ENCODE data around the gene RBL1. TPM values are rescaled to one million over a fixed set of nuclear protein-coding genes. Genes with fewer than 3 reads are reported as not detected.
"Not testable (repeated sequence)": the region's sequence is repeated elsewhere in the genome, so short reads cannot be mapped to it uniquely, and the experiment has no call there.

Gene RBL1
- total and polyA plus RNA-seq, 2 donors from 2014 or later: 1.3 to 6.5 TPM

GRCh38 chr20:37071481-37071911, 24.3 kb downstream of the RBL1 start:
- FAIRE-seq: no peak

GRCh38 chr20:37069563-37069962, 26.2 kb downstream of the RBL1 start:
- H3K4me3 ChIP-seq (ENCODE audit: low read length in 3 of 3); H3K36me3 ChIP-seq (ENCODE audit: control insufficient read depth in 2 of 3, insufficient read depth in 3 of 3, low read length in 3 of 3); H3K27me3 ChIP-seq (ENCODE audit: control insufficient read depth, insufficient read depth, low read length); H3K9me3 ChIP-seq (ENCODE audit: control insufficient read depth in 2 of 3, insufficient read depth in 1 of 3, low read length in 3 of 3); intact Hi-C loops (cut with DNase I); H3K4me1 ChIP-seq (ENCODE audit: control insufficient read depth in 2 of 3, insufficient read depth in 2 of 3, low read depth in 1 of 3, low read length in 3 of 3); H3K9ac ChIP-seq (ENCODE audit: low read length in 3 of 3); H3K27ac ChIP-seq (ENCODE audit: low read depth in 2 of 2, low read length in 2 of 2); FAIRE-seq; DNase-seq: not testable (repeated sequence)

More at GRCh38 chr20:37071481-37071911, 24.3 kb downstream of the RBL1 start:
- no peak overlapping the region for H3K27ac ChIP-seq (ENCODE audit: low read depth in 2 of 2, low read length in 2 of 2)
- no peak overlapping the region for H3K4me3 ChIP-seq (ENCODE audit: low read length in 3 of 3)
- TF ChIP-seq CTCF (IDR thresholded peaks at IDR 0.05; ENCODE audit: borderline replicate concordance, extremely low read depth, insufficient read depth): no peak
- intact Hi-C loops (cut with DNase I): no loop called here
- no peaks in the 10 kb centered on the region for H3K4me1 ChIP-seq (ENCODE audit: control insufficient read depth in 2 of 3, insufficient read depth in 2 of 3, low read depth in 1 of 3, low read length in 3 of 3)
- no peaks in the 10 kb centered on the region for H3K27me3 ChIP-seq (ENCODE audit: control insufficient read depth, insufficient read depth, low read length)
- no peak for DNase-seq
- H3K9me3 ChIP-seq (ENCODE audit: control insufficient read depth in 2 of 3, insufficient read depth in 1 of 3, low read length in 3 of 3): peaks cover 0 to 4% (median 0%) of the 10 kb centered on the region in 3 donors
- no peak overlapping the region for H3K9ac ChIP-seq (ENCODE audit: low read length in 3 of 3)
- H3K36me3 ChIP-seq (ENCODE audit: control insufficient read depth in 2 of 3, insufficient read depth in 3 of 3, low read length in 3 of 3): peaks cover 0 to 1% (median 0%) of the 10 kb centered on the region in 3 donors

DNA sequence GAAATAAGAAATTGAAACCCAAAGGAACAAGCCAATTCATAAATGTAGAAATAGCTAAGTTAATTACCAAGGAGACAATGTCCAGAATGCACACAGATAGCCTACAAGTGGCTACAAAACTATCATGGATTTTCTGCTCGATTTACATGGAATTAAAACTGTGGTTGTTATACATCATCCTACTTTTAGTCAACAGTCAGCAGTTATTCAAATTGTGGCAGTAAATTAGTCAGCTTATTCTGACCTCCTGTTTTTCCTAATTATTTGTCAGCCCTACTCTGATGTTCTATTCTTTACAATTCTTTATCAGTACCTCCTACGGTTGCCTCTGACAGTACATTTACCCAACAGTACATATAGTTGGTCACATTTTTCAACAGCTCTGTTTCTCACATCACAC, 29.6 kb downstream of the RBL1 start:
- no peak for TF ChIP-seq CTCF (IDR thresholded peaks at IDR 0.05; ENCODE audit: borderline replicate concordance, extremely low read depth, insufficient read depth)
- peaks cover 0 to 4% (median 0%) of the 10 kb centered on the region in 3 donors for H3K36me3 ChIP-seq (ENCODE audit: control insufficient read depth in 2 of 3, insufficient read depth in 3 of 3, low read length in 3 of 3)
- no peaks in the 10 kb centered on the region for H3K9me3 ChIP-seq (ENCODE audit: control insufficient read depth in 2 of 3, insufficient read depth in 1 of 3, low read length in 3 of 3)
- no peaks in the 10 kb centered on the region for H3K4me1 ChIP-seq (ENCODE audit: control insufficient read depth in 2 of 3, insufficient read depth in 2 of 3, low read depth in 1 of 3, low read length in 3 of 3)
- intact Hi-C loops (cut with DNase I): no loop called here
- DNase-seq: no peak
- no peak overlapping the region for H3K9ac ChIP-seq (ENCODE audit: low read length in 3 of 3)
- FAIRE-seq: no peak
- H3K4me3 ChIP-seq (ENCODE audit: low read length in 3 of 3): no peak overlapping the region
- H3K27ac ChIP-seq (ENCODE audit: low read depth in 2 of 2, low read length in 2 of 2): no peak overlapping the region
- no peaks in the 10 kb centered on the region for H3K27me3 ChIP-seq (ENCODE audit: control insufficient read depth, insufficient read depth, low read length)

- peaks cover 0 to 7% (median 0%) of the 10 kb centered on the region in 3 donors for H3K36me3 ChIP-seq (ENCODE audit: control insufficient read depth in 2 of 3, insufficient read depth in 3 of 3, low read length in 3 of 3)
These were observed 40.5 kb downstream of the RBL1 start for GRCh38 chr20:37055276-37055675.

More at GRCh38 chr20:37055276-37055675, 40.5 kb downstream of the RBL1 start:
- no peak for TF ChIP-seq CTCF (IDR thresholded peaks at IDR 0.05; ENCODE audit: borderline replicate concordance, extremely low read depth, insufficient read depth)
- no peaks in the 10 kb centered on the region for H3K9me3 ChIP-seq (ENCODE audit: control insufficient read depth in 2 of 3, insufficient read depth in 1 of 3, low read length in 3 of 3)
- H3K4me1 ChIP-seq (ENCODE audit: control insufficient read depth in 2 of 3, insufficient read depth in 2 of 3, low read depth in 1 of 3, low read length in 3 of 3): no peaks in the 10 kb centered on the region
- DNase-seq (peak in 1 of 5 donors; percentile 6), FAIRE-seq (no peak)
- H3K27ac ChIP-seq (ENCODE audit: low read depth in 2 of 2, low read length in 2 of 2): no peak overlapping the region
- H3K4me3 ChIP-seq (ENCODE audit: low read length in 3 of 3): no peak overlapping the region
- intact Hi-C loops (cut with DNase I): no loop called here
- H3K27me3 ChIP-seq (ENCODE audit: control insufficient read depth, insufficient read depth, low read length): no peaks in the 10 kb centered on the region
- no peak overlapping the region for H3K9ac ChIP-seq (ENCODE audit: low read length in 3 of 3)
